ENCODE measurements around the gene MAP1LC3C. TPM values are rescaled to one million over a fixed set of nuclear protein-coding genes. Genes with fewer than 3 reads are reported as not detected.
"Not testable (repeated sequence)": the region's sequence is repeated elsewhere in the genome, so short reads cannot be mapped to it uniquely, and the experiment has no call there.

Gene MAP1LC3C
- total RNA-seq, 2 donors from 2014 or later = not detected

GRCh38 chr1:241994171-241994570, 4.7 kb downstream of the MAP1LC3C start:
- no peaks in the 10 kb centered on the region for H3K36me3 ChIP-seq
- no peak overlapping the region for H3K4me3 ChIP-seq
- no peaks in the 10 kb centered on the region for H3K27me3 ChIP-seq
- H3K4me1 ChIP-seq = no peaks in the 10 kb centered on the region
- intact Hi-C loops (cut with DNase I) = loop anchor here (10.0 kb wide), 1 partner anchor 379 kb away; no protein-coding TSS in a partner anchor
- H3K9ac ChIP-seq (ENCODE audit: low read depth in 2 of 2, low read length in 2 of 2) = no peak overlapping the region
- TF ChIP-seq CTCF (IDR thresholded peaks at IDR 0.05) = no peak
- no peak overlapping the region for H3K27ac ChIP-seq
- DNase-seq = no peak
- H3K9me3 ChIP-seq = no peaks in the 10 kb centered on the region

GRCh38 chr1:241992734-241993133, 6.2 kb downstream of the MAP1LC3C start:
- no peaks in the 10 kb centered on the region for H3K27me3 ChIP-seq
- H3K9ac ChIP-seq (ENCODE audit: low read depth in 2 of 2, low read length in 2 of 2) = no peak overlapping the region
- no peaks in the 10 kb centered on the region for H3K9me3 ChIP-seq
- no peak for DNase-seq
- H3K36me3 ChIP-seq = no peaks in the 10 kb centered on the region
- intact Hi-C loops (cut with DNase I) = loop anchor here (10.0 kb wide), 1 partner anchor 378 kb away; no protein-coding TSS in a partner anchor
- H3K4me3 ChIP-seq = no peak overlapping the region
- no peaks in the 10 kb centered on the region for H3K4me1 ChIP-seq
- TF ChIP-seq CTCF (IDR thresholded peaks at IDR 0.05) = no peak
- no peak overlapping the region for H3K27ac ChIP-seq

- TF ChIP-seq CTCF (IDR thresholded peaks at IDR 0.05) = no peak
- Histone ChIP-seq H3K4me3 (no peak overlapping the region), H3K27me3 (no peaks in the 10 kb centered on the region), H3K4me1 (no peaks in the 10 kb centered on the region), H3K9ac (ENCODE audit: low read depth in 2 of 2, low read length in 2 of 2) (no peak overlapping the region), H3K9me3 (no peaks in the 10 kb centered on the region), H3K27ac (no peak overlapping the region), H3K36me3 (no peaks in the 10 kb centered on the region)
- intact Hi-C loops (cut with DNase I) = loop anchor here (10.0 kb wide), 1 partner anchor 375 kb away; no protein-coding TSS in a partner anchor
- DNase-seq = peak; percentile 68
Measured at GRCh38 chr1:241990040-241990439, 8.9 kb downstream of the MAP1LC3C start.

- intact Hi-C loops (cut with DNase I); DNase-seq; H3K27me3 ChIP-seq; H3K9me3 ChIP-seq; H3K9ac ChIP-seq (ENCODE audit: low read depth in 2 of 2, low read length in 2 of 2); H3K4me3 ChIP-seq; H3K4me1 ChIP-seq; H3K36me3 ChIP-seq; H3K27ac ChIP-seq: not testable (repeated sequence)
Measured at GRCh38 chr1:241988389-241988930, 10.4 kb downstream of the MAP1LC3C start.

- intact Hi-C loops (cut with DNase I) = no loop called here
- Histone ChIP-seq H3K9ac (ENCODE audit: low read depth in 2 of 2, low read length in 2 of 2) (no peak overlapping the region), H3K4me1 (no peaks in the 10 kb centered on the region), H3K9me3 (no peaks in the 10 kb centered on the region), H3K4me3 (no peak overlapping the region), H3K27ac (no peak overlapping the region), H3K27me3 (no peaks in the 10 kb centered on the region), H3K36me3 (no peaks in the 10 kb centered on the region)
- DNase-seq = peak; percentile 26
- TF ChIP-seq CTCF (IDR thresholded peaks at IDR 0.05) = no peak
Measured at GRCh38 chr1:241985787-241986186, 13.1 kb downstream of the MAP1LC3C start.

- no peaks in the 10 kb centered on the region for H3K4me1 ChIP-seq
- TF ChIP-seq CTCF (IDR thresholded peaks at IDR 0.05) = no peak
- no peaks in the 10 kb centered on the region for H3K27me3 ChIP-seq
- intact Hi-C loops (cut with DNase I) = no loop called here
- no peak for DNase-seq
- no peaks in the 10 kb centered on the region for H3K36me3 ChIP-seq
- H3K9me3 ChIP-seq = no peaks in the 10 kb centered on the region
- no peak overlapping the region for H3K4me3 ChIP-seq
- no peak overlapping the region for H3K9ac ChIP-seq (ENCODE audit: low read depth in 2 of 2, low read length in 2 of 2)
- H3K27ac ChIP-seq = no peak overlapping the region
Measured at GRCh38 chr1:241979926-241980325, 19.0 kb downstream of the MAP1LC3C start.

Measured in colonic mucosa (tissue), 4 donors.